ENCODE measurements around the gene SNRNP35. TPM values are rescaled to one million over a fixed set of nuclear protein-coding genes. Genes with fewer than 3 reads are reported as not detected.
"Not testable (repeated sequence)": the region's sequence is repeated elsewhere in the genome, so short reads cannot be mapped to it uniquely, and the experiment has no call there.

SNRNP35 gene
- 8.6 and 12.0 TPM in 2 replicates for total RNA-seq (2014; rRNA removed; shearing (Covaris generic))

- peak; percentile 64 for DNase-seq (ENCODE audit: low spot score)
Observed at GRCh38 chr12:123457980-123458779, at the start of gene SNRNP35. Gene SNRNP35, plus strand, starts transcription at chr12:123458139. Its CDS starts 7,402 bp downstream, at chr12:123465541.

GRCh38 chr12:123408619-123409018 is 49.3 kb upstream of the SNRNP35 start:
- DNase-seq (ENCODE audit: low spot score) = not testable (repeated sequence)

- not testable (repeated sequence) for DNase-seq (ENCODE audit: low spot score)
Observed at GRCh38 chr12:123409284-123410040, 48.5 kb upstream of the SNRNP35 start.

- no peak for DNase-seq (ENCODE audit: low spot score)
Observed at GRCh38 chr12:123410041-123410412, 47.9 kb upstream of the SNRNP35 start.

- no peak for DNase-seq (ENCODE audit: low spot score)
Observed at GRCh38 chr12:123421314-123421713, 36.6 kb upstream of the SNRNP35 start.

- DNase-seq (ENCODE audit: low spot score) = no peak
Observed at GRCh38 chr12:123427036-123427769, 30.7 kb upstream of the SNRNP35 start.

GRCh38 chr12:123428591-123428990 is 29.3 kb upstream of the SNRNP35 start:
- DNase-seq (ENCODE audit: low spot score) = no peak

GRCh38 chr12:123429101-123429500 is 28.8 kb upstream of the SNRNP35 start:
- DNase-seq (ENCODE audit: low spot score) = not testable (repeated sequence)

GRCh38 chr12:123431951-123432817 is 25.8 kb upstream of the SNRNP35 start:
- not testable (repeated sequence) for DNase-seq (ENCODE audit: low spot score)

GRCh38 chr12:123433615-123434014 is 24.3 kb upstream of the SNRNP35 start:
- no peak for DNase-seq (ENCODE audit: low spot score)

- DNase-seq (ENCODE audit: low spot score) = no peak
Observed at GRCh38 chr12:123435636-123436016, 22.3 kb upstream of the SNRNP35 start.

GRCh38 chr12:123436017-123436964 is 21.6 kb upstream of the SNRNP35 start, which contains the start of gene RILPL2:
Gene RILPL2, minus strand, starts transcription at chr12:123436684. Its CDS starts 264 bp downstream, at chr12:123436420.
- DNase-seq (ENCODE audit: low spot score) = peak; percentile 77

- no peak for DNase-seq (ENCODE audit: low spot score)
Observed at GRCh38 chr12:123441523-123442164, 16.3 kb upstream of the SNRNP35 start.

GRCh38 chr12:123442774-123443173 is 15.2 kb upstream of the SNRNP35 start:
- no peak for DNase-seq (ENCODE audit: low spot score)

GRCh38 chr12:123444092-123445026 is 13.6 kb upstream of the SNRNP35 start:
- no peak for DNase-seq (ENCODE audit: low spot score)

- DNase-seq (ENCODE audit: low spot score) = no peak
Observed at GRCh38 chr12:123445388-123446332, 12.3 kb upstream of the SNRNP35 start.

- no peak for DNase-seq (ENCODE audit: low spot score)
Observed at GRCh38 chr12:123446333-123446713, 11.6 kb upstream of the SNRNP35 start.
